MM.1S (cell line): ENCODE measurements around the gene DCAF4L1.
A peak's percentile ranks its signal among the peaks of the same experiment; 100 is the strongest.

ENCODE experiments used
- DNase-seq: peaks from one replicate; pipeline ENCODE4 v3.0.0-alpha.2; 2015
- H2AFZ ChIP-seq: fragments of 300-600 bp; sonication (generic); 2 replicates; pipeline ENCODE4 v1.6.0; 2016; ENCODE audit warnings: antibody characterized with exemption, low read length
- H3F3A ChIP-seq: fragments of 300-600 bp; sonication (generic); 2 replicates; pipeline ENCODE4 v1.6.1; 2016; ENCODE audit warnings: mild to moderate bottlenecking, antibody characterized with exemption, low read length, moderate library complexity, mixed read lengths; ENCODE audit not compliant: insufficient read depth
- H3K27ac ChIP-seq: fragments of 300-600 bp; sonication (generic); 2 replicates; pipeline ENCODE4 v1.5.1; 2016; ENCODE audit warnings: mild to moderate bottlenecking, low read length
- H3K27me3 ChIP-seq: fragments of 300-600 bp; sonication (generic); replicated peaks from 2 replicates; pipeline ENCODE4 v1.6.0; 2016; ENCODE audit warnings: low read length; ENCODE audit not compliant: insufficient read depth
- H3K36me3 ChIP-seq: fragments of 300-600 bp; sonication (generic); replicated peaks from 2 replicates; pipeline ENCODE4 v1.6.1; 2016; ENCODE audit warnings: mild to moderate bottlenecking, low read length, mixed read lengths; ENCODE audit not compliant: insufficient read depth
- H3K4me1 ChIP-seq: fragments of 300-600 bp; sonication (generic); 2 replicates; pipeline ENCODE4 v1.6.1; 2016; ENCODE audit warnings: low read length, mixed read lengths
- H3K4me2 ChIP-seq: fragments of 300-600 bp; sonication (generic); 2 replicates; pipeline ENCODE4 v1.6.0; 2016; ENCODE audit warnings: low read depth, low read length
- H3K4me3 ChIP-seq: fragments of 300-600 bp; sonication (generic); 2 replicates; pipeline ENCODE4 v1.5.1; 2016; ENCODE audit warnings: low read length, mixed read lengths
- H3K79me2 ChIP-seq: fragments of 300-600 bp; sonication (generic); 2 replicates; pipeline ENCODE4 v1.6.1; 2016; ENCODE audit warnings: mixed run types, low read length, mixed read lengths
- H3K9ac ChIP-seq: fragments of 300-600 bp; sonication (generic); 2 replicates; pipeline ENCODE4 v1.6.1; 2016; ENCODE audit warnings: low read length, mixed read lengths
- H3K9me2 ChIP-seq: fragments of 300-600 bp; sonication (generic); replicated peaks from 2 replicates; pipeline ENCODE4 v1.6.1; 2016; ENCODE audit warnings: mild to moderate bottlenecking, low read length, mixed read lengths; ENCODE audit not compliant: insufficient read depth
- H3K9me3 ChIP-seq: fragments of 300-600 bp; sonication (generic); replicated peaks from 2 replicates; pipeline ENCODE4 v1.6.1; 2016; ENCODE audit warnings: mild to moderate bottlenecking, low read length, mixed read lengths; ENCODE audit not compliant: insufficient read depth
- H4K20me1 ChIP-seq: fragments of 300-600 bp; sonication (generic); 2 replicates; pipeline ENCODE4 v1.6.1; 2016; ENCODE audit warnings: mild to moderate bottlenecking, low read length, moderate library complexity, mixed read lengths; ENCODE audit not compliant: insufficient read depth
- CTCF ChIP-seq: fragments of 300-600 bp; sonication (generic); IDR thresholded peaks from 2 replicates; pipeline ENCODE4 v1.5.1; 2016; ENCODE audit warnings: antibody characterized with exemption, low read length, mixed read lengths
- EZH2 ChIP-seq: fragments of 300-600 bp; sonication (generic); optimal IDR thresholded peaks from 2 replicates; pipeline ENCODE3; 2017; ENCODE audit warnings: low read depth, mild to moderate bottlenecking, antibody characterized with exemption, low read length, mixed read lengths
- EZH2phosphoT487 ChIP-seq: fragments of 300-600 bp; sonication (generic); IDR thresholded peaks from 2 replicates; pipeline ENCODE4 v1.6.1; 2018; ENCODE audit warnings: antibody characterized with exemption, low read length

DCAF4L1 gene

GRCh38 chr4:41963105-41963504, 18.5 kb upstream of the DCAF4L1 start:
- H3K27ac ChIP-seq: no peak overlapping the region

GRCh38 chr4:41964401-41964800, 17.2 kb upstream of the DCAF4L1 start:
- no peak for DNase-seq
- Histone ChIP-seq H3K27ac (no peak overlapping the region), H2AFZ (no peak overlapping the region), H3K27me3 (no peaks in the 10 kb centered on the region), H3K4me3 (no peak overlapping the region), H3K4me1 (no peaks in the 10 kb centered on the region), H3K79me2 (no peaks in the 10 kb centered on the region), H3K36me3 (no peaks in the 10 kb centered on the region), H3K9me3 (no peaks in the 10 kb centered on the region), H3K4me2 (no peak overlapping the region), H3K9ac (no peak overlapping the region), H3K9me2 (no peaks in the 10 kb centered on the region), H3F3A (no peaks in the 10 kb centered on the region; the same call in 1 of the 2 replicates), H4K20me1 (no peaks in the 10 kb centered on the region)
- TF ChIP-seq EZH2phosphoT487 (no peak), CTCF (no peak), EZH2 (no peak)

More at GRCh38 chr4:41963105-41963504, 18.5 kb upstream of the DCAF4L1 start:
- H3K9me3 ChIP-seq: no peaks in the 10 kb centered on the region
- no peaks in the 10 kb centered on the region; the same call in 1 of the 2 replicates for H3F3A ChIP-seq
- H3K4me1 ChIP-seq: no peaks in the 10 kb centered on the region
- H3K27me3 ChIP-seq: no peaks in the 10 kb centered on the region
- no peaks in the 10 kb centered on the region for H4K20me1 ChIP-seq
- H2AFZ ChIP-seq: no peak overlapping the region
- H3K9me2 ChIP-seq: no peaks in the 10 kb centered on the region
- no peak overlapping the region for H3K9ac ChIP-seq
- DNase-seq: peak; percentile 46
- H3K79me2 ChIP-seq: no peaks in the 10 kb centered on the region
- H3K36me3 ChIP-seq: no peaks in the 10 kb centered on the region
- H3K4me3 ChIP-seq: no peak overlapping the region
- TF ChIP-seq CTCF: peak; percentile 42
- TF ChIP-seq EZH2phosphoT487: no peak
- TF ChIP-seq EZH2: no peak
- no peak overlapping the region for H3K4me2 ChIP-seq

- H3K27me3 ChIP-seq: no peaks in the 10 kb centered on the region
- no peak overlapping the region for H3K4me3 ChIP-seq
- no peaks in the 10 kb centered on the region for H3K9me3 ChIP-seq
- H3K9me2 ChIP-seq: no peaks in the 10 kb centered on the region
- no peak overlapping the region for H2AFZ ChIP-seq
- TF ChIP-seq CTCF (no peak), EZH2 (no peak), EZH2phosphoT487 (no peak)
- H3F3A ChIP-seq: no peaks in the 10 kb centered on the region
- no peaks in the 10 kb centered on the region for H3K4me1 ChIP-seq
- no peak overlapping the region for H3K4me2 ChIP-seq
- DNase-seq: no peak
- no peak overlapping the region for H3K27ac ChIP-seq
- no peaks in the 10 kb centered on the region for H4K20me1 ChIP-seq
- no peak overlapping the region for H3K9ac ChIP-seq
- H3K36me3 ChIP-seq: no peaks in the 10 kb centered on the region
- H3K79me2 ChIP-seq: no peaks in the 10 kb centered on the region
These were observed 14.2 kb upstream of the DCAF4L1 start for GRCh38 chr4:41967392-41967791.
